Measurements from ENCODE around the gene PPIH.

DNA sequence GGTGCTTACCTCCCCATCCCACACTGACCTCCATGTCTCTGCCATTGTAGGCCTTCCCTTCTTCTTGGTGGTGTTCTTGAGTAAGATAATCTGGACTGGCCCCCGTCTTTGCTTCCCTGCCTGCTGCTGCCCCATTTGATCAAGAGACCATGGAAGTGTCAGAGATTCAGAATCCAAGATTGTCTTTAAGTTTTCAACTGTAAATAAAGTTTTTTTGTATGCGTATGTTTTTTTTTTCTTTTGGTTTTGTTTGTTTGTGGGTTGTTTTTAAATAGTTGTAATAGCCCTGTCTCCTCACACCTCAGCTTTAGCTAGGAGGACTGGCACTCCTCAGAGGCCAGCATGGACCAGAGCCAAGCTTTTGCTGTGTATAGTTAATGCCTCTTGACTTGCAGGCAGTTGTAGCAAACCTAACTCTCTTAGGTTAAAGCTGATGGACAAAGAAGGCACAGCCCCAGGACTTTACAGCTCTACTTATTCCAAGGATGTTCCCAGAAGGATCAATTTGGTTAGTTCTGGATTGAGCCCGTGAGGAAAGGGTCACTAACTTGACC lies 18.4 kb downstream of the PPIH start:
- TF ChIP-seq, protein P1, sequence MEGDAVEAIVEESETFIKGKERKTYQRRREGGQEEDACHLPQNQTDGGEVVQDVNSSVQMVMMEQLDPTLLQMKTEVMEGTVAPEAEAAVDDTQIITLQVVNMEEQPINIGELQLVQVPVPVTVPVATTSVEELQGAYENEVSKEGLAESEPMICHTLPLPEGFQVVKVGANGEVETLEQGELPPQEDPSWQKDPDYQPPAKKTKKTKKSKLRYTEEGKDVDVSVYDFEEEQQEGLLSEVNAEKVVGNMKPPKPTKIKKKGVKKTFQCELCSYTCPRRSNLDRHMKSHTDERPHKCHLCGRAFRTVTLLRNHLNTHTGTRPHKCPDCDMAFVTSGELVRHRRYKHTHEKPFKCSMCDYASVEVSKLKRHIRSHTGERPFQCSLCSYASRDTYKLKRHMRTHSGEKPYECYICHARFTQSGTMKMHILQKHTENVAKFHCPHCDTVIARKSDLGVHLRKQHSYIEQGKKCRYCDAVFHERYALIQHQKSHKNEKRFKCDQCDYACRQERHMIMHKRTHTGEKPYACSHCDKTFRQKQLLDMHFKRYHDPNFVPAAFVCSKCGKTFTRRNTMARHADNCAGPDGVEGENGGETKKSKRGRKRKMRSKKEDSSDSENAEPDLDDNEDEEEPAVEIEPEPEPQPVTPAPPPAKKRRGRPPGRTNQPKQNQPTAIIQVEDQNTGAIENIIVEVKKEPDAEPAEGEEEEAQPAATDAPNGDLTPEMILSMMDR (IDR thresholded peaks at IDR 0.05; ENCODE audit: insufficient read depth, low read depth, low read length) = no peak
- no peak for TF ChIP-seq EZH2 (IDR thresholded peaks at IDR 0.05; ENCODE audit: insufficient read depth, low read length)
